ENCODE data around the gene BPI. TPM values are rescaled to one million over a fixed set of nuclear protein-coding genes. Genes with fewer than 3 reads are reported as not detected.

BPI gene
- total RNA-seq, 4 donors from 2014 or later: 0.27 to 11.5 (median 3.5) TPM; not detected in 1

DNA sequence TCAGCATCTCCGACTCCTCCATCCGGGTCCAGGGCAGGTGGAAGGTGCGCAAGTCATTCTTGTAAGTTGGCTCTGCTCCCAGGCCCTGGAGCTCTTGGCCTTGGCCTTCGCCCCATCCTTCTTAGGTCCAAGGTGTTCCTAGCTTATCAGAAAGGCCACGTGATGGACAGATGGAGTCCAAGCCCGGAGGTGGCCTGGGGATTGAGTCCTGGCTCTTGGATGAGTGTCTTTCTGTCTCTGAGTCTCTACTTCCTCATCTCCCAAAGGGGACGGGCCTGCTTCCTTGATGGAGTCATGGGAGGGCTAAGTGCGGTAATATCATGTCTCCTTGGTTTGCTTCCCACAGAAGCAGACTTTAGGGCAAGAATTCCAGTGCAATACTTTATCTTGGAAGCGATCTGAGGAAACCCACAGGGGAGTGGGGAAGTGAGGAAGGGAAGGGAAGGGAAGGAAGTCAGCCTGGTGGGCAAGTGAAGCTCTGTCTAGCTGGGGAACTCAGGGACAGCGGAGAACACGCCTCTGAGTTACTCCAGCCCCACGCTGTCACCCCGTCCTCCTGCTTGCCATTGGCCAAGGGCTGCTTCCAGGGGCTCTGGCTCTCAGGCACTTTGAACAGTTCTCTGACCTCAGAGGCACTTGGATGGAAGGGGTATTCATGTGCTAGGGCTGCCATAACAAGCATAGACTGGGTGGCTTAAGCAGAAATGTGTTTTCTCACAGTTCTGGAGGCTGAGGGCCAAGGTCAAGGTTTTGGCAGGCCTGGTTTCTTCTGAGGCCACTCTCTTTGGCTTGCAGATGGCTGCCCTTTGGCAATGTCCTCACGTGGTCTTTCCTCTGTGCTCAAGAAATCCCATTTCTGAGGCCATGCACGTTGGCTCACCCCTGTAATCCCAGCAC is 47.2 kb downstream of the BPI start:
- no peaks in the 10 kb centered on the region for H3K36me3 ChIP-seq
- no peaks in the 10 kb centered on the region for H3K27me3 ChIP-seq
- intact Hi-C loops (cut with DNase I; ENCODE audit: low total_unique reads): no loop called here
- no peak overlapping the region for H3K4me3 ChIP-seq
- no peaks in the 10 kb centered on the region for H3K9me3 ChIP-seq
- H3K4me1 ChIP-seq: no peaks in the 10 kb centered on the region
- TF ChIP-seq POLR2A (IDR thresholded peaks at IDR 0.05): no peak
- TF ChIP-seq, protein P1, sequence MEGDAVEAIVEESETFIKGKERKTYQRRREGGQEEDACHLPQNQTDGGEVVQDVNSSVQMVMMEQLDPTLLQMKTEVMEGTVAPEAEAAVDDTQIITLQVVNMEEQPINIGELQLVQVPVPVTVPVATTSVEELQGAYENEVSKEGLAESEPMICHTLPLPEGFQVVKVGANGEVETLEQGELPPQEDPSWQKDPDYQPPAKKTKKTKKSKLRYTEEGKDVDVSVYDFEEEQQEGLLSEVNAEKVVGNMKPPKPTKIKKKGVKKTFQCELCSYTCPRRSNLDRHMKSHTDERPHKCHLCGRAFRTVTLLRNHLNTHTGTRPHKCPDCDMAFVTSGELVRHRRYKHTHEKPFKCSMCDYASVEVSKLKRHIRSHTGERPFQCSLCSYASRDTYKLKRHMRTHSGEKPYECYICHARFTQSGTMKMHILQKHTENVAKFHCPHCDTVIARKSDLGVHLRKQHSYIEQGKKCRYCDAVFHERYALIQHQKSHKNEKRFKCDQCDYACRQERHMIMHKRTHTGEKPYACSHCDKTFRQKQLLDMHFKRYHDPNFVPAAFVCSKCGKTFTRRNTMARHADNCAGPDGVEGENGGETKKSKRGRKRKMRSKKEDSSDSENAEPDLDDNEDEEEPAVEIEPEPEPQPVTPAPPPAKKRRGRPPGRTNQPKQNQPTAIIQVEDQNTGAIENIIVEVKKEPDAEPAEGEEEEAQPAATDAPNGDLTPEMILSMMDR (IDR thresholded peaks at IDR 0.05): no peak
- H3K27ac ChIP-seq: no peak overlapping the region
- DNase-seq: peak; percentile 31 to 34

DNA sequence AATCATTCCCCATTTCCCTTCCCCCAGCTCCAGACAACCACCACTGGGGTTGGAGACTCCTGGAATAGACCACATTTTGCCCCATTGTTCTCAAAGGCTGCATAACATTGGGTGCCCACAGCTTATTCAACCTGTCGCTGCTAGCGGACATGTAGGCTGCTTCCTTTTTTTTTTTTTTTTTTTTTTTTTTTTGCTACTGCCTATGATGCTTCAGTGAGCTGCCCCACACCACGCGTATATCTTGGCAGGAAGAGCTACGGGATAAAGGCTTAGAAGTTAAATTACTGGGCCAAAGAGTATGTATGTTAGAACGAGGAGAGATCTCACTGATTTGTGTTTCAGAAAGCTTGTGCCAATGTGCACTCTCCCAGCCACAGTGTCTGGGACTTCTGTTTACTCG is 49.4 kb downstream of the BPI start:
- no peak for TF ChIP-seq POLR2A (IDR thresholded peaks at IDR 0.05)
- TF ChIP-seq, protein P1 (IDR thresholded peaks at IDR 0.05): no peak
- intact Hi-C loops (cut with DNase I; ENCODE audit: low total_unique reads): no loop called here
- H3K4me3 ChIP-seq: no peak overlapping the region
- no peaks in the 10 kb centered on the region for H3K27me3 ChIP-seq
- no peaks in the 10 kb centered on the region for H3K9me3 ChIP-seq
- H3K36me3 ChIP-seq: no peaks in the 10 kb centered on the region
- no peak for DNase-seq
- H3K27ac ChIP-seq: no peak overlapping the region
- H3K4me1 ChIP-seq: no peaks in the 10 kb centered on the region

DNA sequence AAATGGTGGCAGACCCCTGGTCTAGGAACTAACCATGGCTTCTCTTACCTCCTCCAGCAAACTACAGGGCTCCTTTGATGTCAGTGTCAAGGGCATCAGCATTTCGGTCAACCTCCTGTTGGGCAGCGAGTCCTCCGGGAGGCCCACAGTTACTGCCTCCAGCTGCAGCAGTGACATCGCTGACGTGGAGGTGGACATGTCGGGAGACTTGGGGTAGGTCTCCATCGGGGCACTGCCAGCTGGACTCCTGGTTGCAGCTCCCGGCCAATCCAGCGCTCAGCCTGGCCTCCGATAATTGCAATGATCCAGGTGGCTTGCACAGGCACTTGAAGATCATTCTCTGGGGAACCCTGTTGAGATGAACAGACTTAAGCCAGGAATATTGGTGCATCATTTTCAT is 50.3 kb downstream of the BPI start:
- no peak for DNase-seq
- H3K36me3 ChIP-seq: no peaks in the 10 kb centered on the region
- intact Hi-C loops (cut with DNase I; ENCODE audit: low total_unique reads): no loop called here
- no peaks in the 10 kb centered on the region for H3K9me3 ChIP-seq
- TF ChIP-seq, protein P1 (IDR thresholded peaks at IDR 0.05): no peak
- no peak for TF ChIP-seq POLR2A (IDR thresholded peaks at IDR 0.05)
- no peaks in the 10 kb centered on the region for H3K27me3 ChIP-seq
- H3K27ac ChIP-seq: no peak overlapping the region
- H3K4me1 ChIP-seq: no peaks in the 10 kb centered on the region
- no peak overlapping the region for H3K4me3 ChIP-seq

DNA sequence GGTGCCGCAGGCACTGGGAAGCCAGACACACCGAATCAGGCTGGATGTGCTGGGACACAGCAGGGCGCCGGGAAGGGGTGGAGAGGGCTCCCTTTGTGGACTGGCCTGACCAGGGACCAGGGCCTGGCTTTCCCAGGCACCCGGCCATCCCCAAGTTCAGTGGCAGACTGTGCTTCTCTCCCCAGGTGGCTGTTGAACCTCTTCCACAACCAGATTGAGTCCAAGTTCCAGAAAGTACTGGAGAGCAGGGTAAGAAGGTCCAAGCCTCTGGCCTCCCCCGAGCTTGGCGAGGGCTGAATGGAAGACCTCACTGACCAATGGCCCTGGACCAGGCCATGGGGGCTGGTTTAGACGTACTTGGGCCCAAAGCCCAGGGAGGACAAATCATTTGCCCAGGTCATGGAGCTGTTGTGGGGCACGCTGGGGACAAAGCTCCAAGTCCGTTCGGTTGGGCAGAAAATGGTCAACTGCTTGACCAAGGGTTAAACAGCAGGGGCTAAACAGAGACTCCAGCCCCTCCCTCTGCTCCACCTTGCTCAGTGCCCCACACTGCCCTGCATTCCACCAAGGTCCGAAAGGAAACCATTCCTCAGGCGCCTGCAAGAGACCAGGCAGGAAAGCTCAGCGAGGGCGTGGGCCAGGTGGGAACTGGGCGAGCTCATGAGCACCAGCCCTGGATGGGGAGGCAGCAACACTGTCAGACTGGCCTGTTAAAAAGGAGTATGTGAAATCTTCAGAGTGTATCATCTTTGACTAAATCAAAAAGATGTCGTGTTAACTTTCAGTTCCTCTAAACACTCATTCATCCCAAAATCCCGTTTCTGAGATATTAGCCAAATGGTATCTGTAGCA is 51.4 kb downstream of the BPI start:
- Histone ChIP-seq H3K4me1 (no peaks in the 10 kb centered on the region), H3K36me3 (no peaks in the 10 kb centered on the region), H3K27ac (no peak overlapping the region), H3K9me3 (no peaks in the 10 kb centered on the region), H3K27me3 (no peaks in the 10 kb centered on the region), H3K4me3 (no peak overlapping the region)
- TF ChIP-seq, protein P1 (IDR thresholded peaks at IDR 0.05): no peak
- TF ChIP-seq POLR2A (IDR thresholded peaks at IDR 0.05): no peak
- DNase-seq: no peak
- intact Hi-C loops (cut with DNase I; ENCODE audit: low total_unique reads): no loop called here
